Neural cell (in vitro differentiated cells): ENCODE data around the gene POU6F2. TPM values are rescaled to one million over a fixed set of nuclear protein-coding genes. Genes with fewer than 3 reads are reported as not detected.

Experiments used
- H2AFZ ChIP-seq: fragments of 200-600, 300-800 bp; sonication (generic), shearing (Covaris generic); 2 replicates; pipeline ENCODE4 v1.6.0; 2014; ENCODE audit warnings: low read depth, mild to moderate bottlenecking, antibody characterized with exemption, low read length, moderate library complexity
- H3F3A ChIP-seq: fragments of 200-600 bp; shearing (Covaris generic); 2 replicates; pipeline ENCODE4 v1.6.1; 2016; ENCODE audit warnings: mild to moderate bottlenecking, moderate library complexity, mixed read lengths, antibody characterized with exemption, low read length; ENCODE audit not compliant: insufficient read depth, poor library complexity, severe bottlenecking
- H3K27ac ChIP-seq: fragments of 200-600, 300-800 bp; sonication (generic), shearing (Covaris generic); 2 replicates; pipeline ENCODE4 v1.5.1; 2014; ENCODE audit warnings: mild to moderate bottlenecking, low read length, moderate library complexity
- H3K27me3 ChIP-seq: fragments of 300-800, 200-600 bp; sonication (generic), shearing (Covaris generic); 2 replicates; pipeline ENCODE4 v1.6.0; 2014; ENCODE audit warnings: mild to moderate bottlenecking, low read depth, low read length, moderate library complexity; ENCODE audit not compliant: insufficient read depth
- H3K36me3 ChIP-seq: fragments of 300-800, 200-600 bp; sonication (generic), shearing (Covaris generic); 2 replicates; pipeline ENCODE4 v1.5.1; 2014; ENCODE audit warnings: mild to moderate bottlenecking, antibody characterized with exemption, low read length, moderate library complexity; ENCODE audit not compliant: insufficient read depth
- H3K4me2 ChIP-seq: fragments of 300-800, 200-600 bp; sonication (generic), shearing (Covaris generic); 2 replicates; pipeline ENCODE4 v1.6.0; 2014; ENCODE audit warnings: mild to moderate bottlenecking, low read length
- H3K4me3 ChIP-seq: fragments of 300-800, 200-600 bp; sonication (generic), shearing (Covaris generic); 2 replicates; pipeline ENCODE4 v1.5.1; 2014; ENCODE audit warnings: mild to moderate bottlenecking, low read length, moderate library complexity
- H3K79me2 ChIP-seq: fragments of 200-600 bp; shearing (Covaris generic); replicated peaks from 2 replicates; pipeline ENCODE4 v1.6.0; 2014; ENCODE audit warnings: mild to moderate bottlenecking, low read length, moderate library complexity; ENCODE audit not compliant: insufficient read depth
- H3K9ac ChIP-seq: fragments of 300-800, 200-600 bp; sonication (generic), shearing (Covaris generic); 2 replicates; pipeline ENCODE4 v1.6.1; 2016; ENCODE audit warnings: mild to moderate bottlenecking, low read length, mixed read lengths
- H3K9me2 ChIP-seq: fragments of 200-600 bp; shearing (Covaris generic); 2 replicates; pipeline ENCODE4 v1.6.1; 2016; ENCODE audit warnings: mild to moderate bottlenecking, low read length, mixed read lengths; ENCODE audit not compliant: insufficient read depth
- H3K9me3 ChIP-seq: fragments of 200-600, 300-800 bp; sonication (generic), shearing (Covaris generic); 2 replicates; pipeline ENCODE4 v1.6.1; 2016; ENCODE audit warnings: mild to moderate bottlenecking, mixed run types, low read length, moderate library complexity, mixed read lengths
- H4K20me1 ChIP-seq: fragments of 200-600 bp; shearing (Covaris generic); 2 replicates; pipeline ENCODE4 v1.6.1; 2016; ENCODE audit warnings: mild to moderate bottlenecking, mixed run types; ENCODE audit not compliant: insufficient read depth
- EP300 ChIP-seq: fragments of 450-650 bp; conservative IDR thresholded peaks from 2 replicates; pipeline ENCODE4 v1.6.1; 2014; ENCODE audit warnings: antibody characterized with exemption, mild to moderate bottlenecking, moderate library complexity; ENCODE audit not compliant: poor library complexity, severe bottlenecking
- EZH2 ChIP-seq: fragments of 200-600, 300-800 bp; shearing (Covaris generic), sonication (generic); IDR thresholded peaks from 2 replicates; pipeline ENCODE4 v1.6.1; 2014; ENCODE audit warnings: antibody characterized with exemption, low read length, borderline replicate concordance, mild to moderate bottlenecking; ENCODE audit not compliant: insufficient read depth, poor library complexity, severe bottlenecking
- MXI1 ChIP-seq: fragments of 450-650 bp; conservative IDR thresholded peaks from 2 replicates; pipeline ENCODE4 v1.6.1; 2014; ENCODE audit warnings: antibody characterized with exemption, mild to moderate bottlenecking; ENCODE audit not compliant: poor library complexity, severe bottlenecking
- POLR2AphosphoS5 ChIP-seq: IDR thresholded peaks from 2 replicates; pipeline ENCODE4 v1.6.1; 2012
- RAD21 ChIP-seq: fragments of 450-650 bp; conservative IDR thresholded peaks from 2 replicates; pipeline ENCODE4 v1.6.1; 2014; ENCODE audit warnings: antibody characterized with exemption, mild to moderate bottlenecking, moderate library complexity
- REST ChIP-seq: IDR thresholded peaks from 2 replicates; pipeline ENCODE4 v1.6.1; 2012; ENCODE audit warnings: borderline replicate concordance
- SMC3 ChIP-seq: fragments of 450-650 bp; conservative IDR thresholded peaks from 2 replicates; pipeline ENCODE4 v1.6.1; 2014; ENCODE audit warnings: antibody characterized with exemption, mild to moderate bottlenecking, moderate library complexity; ENCODE audit not compliant: poor library complexity
- TAF1 ChIP-seq: IDR thresholded peaks from 2 replicates; pipeline ENCODE4 v1.6.1; 2012; ENCODE audit warnings: low read depth
- polyA plus RNA-seq: library from polyadenylated mRNA; depleted of rRNA; stranded (reverse); fragments of >200 nt; gene quantifications from 2 replicates; pipeline ENCODE4 v1.2.3, GENCODE V29; 2014
- TF ChIP-seq, protein P1 (sequence below): fragments of 450-650 bp; IDR thresholded peaks from 2 replicates; pipeline ENCODE4 v1.5.1; 2014; ENCODE audit warnings: antibody characterized with exemption, mild to moderate bottlenecking, moderate library complexity; ENCODE audit not compliant: poor library complexity, severe bottlenecking

POU6F2 gene
- polyA plus RNA-seq, 1 donor from 2014 or later = 2.8 TPM

GRCh38 chr7:39463252-39463651, 485.5 kb downstream of the POU6F2 start:
- Histone ChIP-seq H3K27me3 (no peaks in the 10 kb centered on the region), H2AFZ (no peak overlapping the region), H3K4me3 (no peak overlapping the region), H4K20me1 (no peaks in the 10 kb centered on the region), H3K9ac (no peak overlapping the region), H3K9me3 (no peaks in the 10 kb centered on the region), H3F3A (no peaks in the 10 kb centered on the region), H3K36me3 (no peaks in the 10 kb centered on the region), H3K27ac (no peak overlapping the region), H3K4me2 (no peak overlapping the region), H3K9me2 (no peaks in the 10 kb centered on the region), H3K79me2 (no peaks in the 10 kb centered on the region)
- no peak for TF ChIP-seq SMC3
- TF ChIP-seq RAD21 = no peak
- no peak for TF ChIP-seq POLR2AphosphoS5
- no peak for TF ChIP-seq EP300
- no peak for TF ChIP-seq TAF1
- TF ChIP-seq, protein P1, sequence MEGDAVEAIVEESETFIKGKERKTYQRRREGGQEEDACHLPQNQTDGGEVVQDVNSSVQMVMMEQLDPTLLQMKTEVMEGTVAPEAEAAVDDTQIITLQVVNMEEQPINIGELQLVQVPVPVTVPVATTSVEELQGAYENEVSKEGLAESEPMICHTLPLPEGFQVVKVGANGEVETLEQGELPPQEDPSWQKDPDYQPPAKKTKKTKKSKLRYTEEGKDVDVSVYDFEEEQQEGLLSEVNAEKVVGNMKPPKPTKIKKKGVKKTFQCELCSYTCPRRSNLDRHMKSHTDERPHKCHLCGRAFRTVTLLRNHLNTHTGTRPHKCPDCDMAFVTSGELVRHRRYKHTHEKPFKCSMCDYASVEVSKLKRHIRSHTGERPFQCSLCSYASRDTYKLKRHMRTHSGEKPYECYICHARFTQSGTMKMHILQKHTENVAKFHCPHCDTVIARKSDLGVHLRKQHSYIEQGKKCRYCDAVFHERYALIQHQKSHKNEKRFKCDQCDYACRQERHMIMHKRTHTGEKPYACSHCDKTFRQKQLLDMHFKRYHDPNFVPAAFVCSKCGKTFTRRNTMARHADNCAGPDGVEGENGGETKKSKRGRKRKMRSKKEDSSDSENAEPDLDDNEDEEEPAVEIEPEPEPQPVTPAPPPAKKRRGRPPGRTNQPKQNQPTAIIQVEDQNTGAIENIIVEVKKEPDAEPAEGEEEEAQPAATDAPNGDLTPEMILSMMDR = no peak
- TF ChIP-seq MXI1 = no peak
- no peak for TF ChIP-seq REST
- TF ChIP-seq EZH2 = no peak

GRCh38 chr7:39464350-39465054, 486.8 kb downstream of the POU6F2 start:
- Histone ChIP-seq H2AFZ (no peak overlapping the region), H3K9me3 (no peaks in the 10 kb centered on the region), H3K4me2 (no peak overlapping the region), H4K20me1 (no peaks in the 10 kb centered on the region), H3K9me2 (no peaks in the 10 kb centered on the region), H3F3A (no peaks in the 10 kb centered on the region), H3K4me3 (no peak overlapping the region), H3K79me2 (no peaks in the 10 kb centered on the region), H3K27ac (no peak overlapping the region), H3K9ac (no peak overlapping the region), H3K27me3 (no peaks in the 10 kb centered on the region), H3K36me3 (no peaks in the 10 kb centered on the region)
- no peak for TF ChIP-seq EZH2
- no peak for TF ChIP-seq MXI1
- no peak for TF ChIP-seq TAF1
- TF ChIP-seq REST = no peak
- TF ChIP-seq, protein P1 = no peak
- no peak for TF ChIP-seq RAD21
- no peak for TF ChIP-seq POLR2AphosphoS5
- TF ChIP-seq SMC3 = no peak
- TF ChIP-seq EP300 = no peak
